AG04450 (cell line): ENCODE measurements around the gene PPP2R2B. TPM values are rescaled to one million over a fixed set of nuclear protein-coding genes. Genes with fewer than 3 reads are reported as not detected.

Source experiments
- CTCF ChIA-PET: fragments of 300-600, 350-600 bp; formaldehyde crosslinking; extraction: SDS; loops from one replicate; lab custom pipeline; 2022; ENCODE audit warnings: antibody characterized with exemption, inconsistent platforms; lab: Charles Lee
- POLR2A ChIA-PET: fragments of 350-600 bp; formaldehyde crosslinking; extraction: SDS; loops from one replicate; lab custom pipeline; 2021; ENCODE audit warnings: antibody characterized with exemption, inconsistent platforms; lab: Yijun Ruan, JAX
- DNase-seq: peaks from one replicate; pipeline ENCODE4 v3.0.0-alpha.2; 2011; ENCODE audit warnings: low read depth, low spot score
- H3K27ac ChIP-seq: one replicate; pipeline ENCODE4 v1.5.1; 2012; ENCODE audit warnings: low read depth, low read length, control low read depth
- H3K27me3 ChIP-seq: one replicate; pipeline ENCODE4 v1.6.0; 2012; ENCODE audit warnings: low read length; ENCODE audit not compliant: control insufficient read depth, insufficient read depth
- H3K4me3 ChIP-seq: 2 replicates; pipeline ENCODE4 v1.5.1; 2011; ENCODE audit warnings: mild to moderate bottlenecking, low read depth, low read length, control low read depth
- H3K9me3 ChIP-seq: 2 replicates; pipeline ENCODE4 v1.5.1; 2012; ENCODE audit warnings: low read length; ENCODE audit not compliant: control insufficient read depth, insufficient read depth
- CTCF ChIP-seq: IDR thresholded peaks from 2 replicates; pipeline ENCODE4 v1.5.1; 2011; ENCODE audit warnings: low read depth, low read length, control low read depth, inconsistent platforms
- polyA plus RNA-seq: library from polyadenylated mRNA; depleted of rRNA; stranded (reverse); fragments of >200 nt; gene quantifications from 2 replicates; pipeline ENCODE4 v1.2.3, GENCODE V29; 2011

The PPP2R2B gene
- polyA plus RNA-seq, 1 experiment, result not detected

- H3K27me3 ChIP-seq, result no peaks in the 10 kb centered on the region
- no peak overlapping the region for H3K4me3 ChIP-seq
- DNase-seq, result no peak
- POLR2A ChIA-PET, result no interaction called here
- peaks cover 4% of the 10 kb centered on the region; the same call in 1 of the 2 replicates for H3K9me3 ChIP-seq
- H3K27ac ChIP-seq, result no peak overlapping the region
- CTCF ChIA-PET, result no interaction called here
- TF ChIP-seq CTCF, result no peak
Observed at GRCh38 chr5:146851133-146851532, 27.4 kb downstream of the PPP2R2B start.

- ChIA-PET CTCF (no interaction called here), POLR2A (no interaction called here)
- H3K27ac ChIP-seq, result no peak overlapping the region
- TF ChIP-seq CTCF, result no peak
- H3K9me3 ChIP-seq, result peaks cover 4% of the 10 kb centered on the region; the same call in 1 of the 2 replicates
- no peaks in the 10 kb centered on the region for H3K27me3 ChIP-seq
- DNase-seq, result no peak
- H3K4me3 ChIP-seq, result no peak overlapping the region
Observed at GRCh38 chr5:146849694-146850303, 28.8 kb downstream of the PPP2R2B start.

- Histone ChIP-seq H3K4me3 (no peak overlapping the region), H3K27ac (no peak overlapping the region), H3K9me3 (peaks cover 4% of the 10 kb centered on the region; the same call in 1 of the 2 replicates), H3K27me3 (no peaks in the 10 kb centered on the region)
- DNase-seq, result no peak
- CTCF ChIA-PET, result no interaction called here
- no peak for TF ChIP-seq CTCF
- POLR2A ChIA-PET, result no interaction called here
Observed at GRCh38 chr5:146848133-146848532, 30.4 kb downstream of the PPP2R2B start.

GRCh38 chr5:146840016-146840415, 38.5 kb downstream of the PPP2R2B start:
- CTCF ChIA-PET, result no interaction called here
- POLR2A ChIA-PET, result no interaction called here
- Histone ChIP-seq H3K27ac (no peak overlapping the region), H3K9me3 (peaks cover 6% of the 10 kb centered on the region; the same call in 1 of the 2 replicates), H3K4me3 (no peak overlapping the region), H3K27me3 (no peaks in the 10 kb centered on the region)
- no peak for TF ChIP-seq CTCF
- DNase-seq, result no peak

- Histone ChIP-seq H3K27me3 (no peaks in the 10 kb centered on the region), H3K4me3 (no peak overlapping the region), H3K9me3 (no peaks in the 10 kb centered on the region; the same call in 1 of the 2 replicates), H3K27ac (no peak overlapping the region)
- no peak for TF ChIP-seq CTCF
- ChIA-PET CTCF (no interaction called here), POLR2A (no interaction called here)
- DNase-seq, result no peak
Observed at GRCh38 chr5:146836226-146836842, 42.2 kb downstream of the PPP2R2B start.
